MM.1S (cell line): ENCODE measurements around the gene AMFR.

Experiments used
- DNase-seq: peaks from one replicate; pipeline ENCODE4 v3.0.0-alpha.2; 2015
- H2AFZ ChIP-seq: fragments of 300-600 bp; sonication (generic); 2 replicates; pipeline ENCODE4 v1.6.0; 2016; ENCODE audit warnings: antibody characterized with exemption, low read length
- H3F3A ChIP-seq: fragments of 300-600 bp; sonication (generic); 2 replicates; pipeline ENCODE4 v1.6.1; 2016; ENCODE audit warnings: mild to moderate bottlenecking, antibody characterized with exemption, low read length, moderate library complexity, mixed read lengths; ENCODE audit not compliant: insufficient read depth
- H3K27ac ChIP-seq: fragments of 300-600 bp; sonication (generic); 2 replicates; pipeline ENCODE4 v1.5.1; 2016; ENCODE audit warnings: mild to moderate bottlenecking, low read length
- H3K27me3 ChIP-seq: fragments of 300-600 bp; sonication (generic); replicated peaks from 2 replicates; pipeline ENCODE4 v1.6.0; 2016; ENCODE audit warnings: low read length; ENCODE audit not compliant: insufficient read depth
- H3K36me3 ChIP-seq: fragments of 300-600 bp; sonication (generic); replicated peaks from 2 replicates; pipeline ENCODE4 v1.6.1; 2016; ENCODE audit warnings: mild to moderate bottlenecking, low read length, mixed read lengths; ENCODE audit not compliant: insufficient read depth
- H3K4me1 ChIP-seq: fragments of 300-600 bp; sonication (generic); 2 replicates; pipeline ENCODE4 v1.6.1; 2016; ENCODE audit warnings: low read length, mixed read lengths
- H3K4me2 ChIP-seq: fragments of 300-600 bp; sonication (generic); 2 replicates; pipeline ENCODE4 v1.6.0; 2016; ENCODE audit warnings: low read depth, low read length
- H3K4me3 ChIP-seq: fragments of 300-600 bp; sonication (generic); 2 replicates; pipeline ENCODE4 v1.5.1; 2016; ENCODE audit warnings: low read length, mixed read lengths
- H3K79me2 ChIP-seq: fragments of 300-600 bp; sonication (generic); 2 replicates; pipeline ENCODE4 v1.6.1; 2016; ENCODE audit warnings: mixed run types, low read length, mixed read lengths
- H3K9ac ChIP-seq: fragments of 300-600 bp; sonication (generic); 2 replicates; pipeline ENCODE4 v1.6.1; 2016; ENCODE audit warnings: low read length, mixed read lengths
- H3K9me2 ChIP-seq: fragments of 300-600 bp; sonication (generic); replicated peaks from 2 replicates; pipeline ENCODE4 v1.6.1; 2016; ENCODE audit warnings: mild to moderate bottlenecking, low read length, mixed read lengths; ENCODE audit not compliant: insufficient read depth
- H3K9me3 ChIP-seq: fragments of 300-600 bp; sonication (generic); replicated peaks from 2 replicates; pipeline ENCODE4 v1.6.1; 2016; ENCODE audit warnings: mild to moderate bottlenecking, low read length, mixed read lengths; ENCODE audit not compliant: insufficient read depth
- H4K20me1 ChIP-seq: fragments of 300-600 bp; sonication (generic); 2 replicates; pipeline ENCODE4 v1.6.1; 2016; ENCODE audit warnings: mild to moderate bottlenecking, low read length, moderate library complexity, mixed read lengths; ENCODE audit not compliant: insufficient read depth
- CTCF ChIP-seq: fragments of 300-600 bp; sonication (generic); IDR thresholded peaks from 2 replicates; pipeline ENCODE4 v1.5.1; 2016; ENCODE audit warnings: antibody characterized with exemption, low read length, mixed read lengths
- EZH2 ChIP-seq: fragments of 300-600 bp; sonication (generic); optimal IDR thresholded peaks from 2 replicates; pipeline ENCODE3; 2017; ENCODE audit warnings: low read depth, mild to moderate bottlenecking, antibody characterized with exemption, low read length, mixed read lengths
- EZH2phosphoT487 ChIP-seq: fragments of 300-600 bp; sonication (generic); IDR thresholded peaks from 2 replicates; pipeline ENCODE4 v1.6.1; 2018; ENCODE audit warnings: antibody characterized with exemption, low read length

The AMFR gene

GRCh38 chr16:56317998-56318826 lies 107.1 kb downstream of the AMFR start:
- Histone ChIP-seq H3F3A (no peaks in the 10 kb centered on the region), H4K20me1 (no peaks in the 10 kb centered on the region), H3K27me3 (no peaks in the 10 kb centered on the region), H3K4me3 (peak overlapping the region; percentile 39; the same call in 1 of the 2 replicates), H3K9me2 (no peaks in the 10 kb centered on the region), H3K9me3 (no peaks in the 10 kb centered on the region), H3K4me2 (peak overlapping the region; percentile 75), H3K4me1 (no peaks in the 10 kb centered on the region), H3K27ac (no peak overlapping the region), H3K9ac (no peak overlapping the region; the same call in 1 of the 2 replicates), H3K36me3 (no peaks in the 10 kb centered on the region), H3K79me2 (no peaks in the 10 kb centered on the region), H2AFZ (peak overlapping the region; percentile 83)
- peak; percentile 58 for DNase-seq
- peak; percentile 89 for TF ChIP-seq CTCF
- no peak for TF ChIP-seq EZH2
- no peak for TF ChIP-seq EZH2phosphoT487

DNA sequence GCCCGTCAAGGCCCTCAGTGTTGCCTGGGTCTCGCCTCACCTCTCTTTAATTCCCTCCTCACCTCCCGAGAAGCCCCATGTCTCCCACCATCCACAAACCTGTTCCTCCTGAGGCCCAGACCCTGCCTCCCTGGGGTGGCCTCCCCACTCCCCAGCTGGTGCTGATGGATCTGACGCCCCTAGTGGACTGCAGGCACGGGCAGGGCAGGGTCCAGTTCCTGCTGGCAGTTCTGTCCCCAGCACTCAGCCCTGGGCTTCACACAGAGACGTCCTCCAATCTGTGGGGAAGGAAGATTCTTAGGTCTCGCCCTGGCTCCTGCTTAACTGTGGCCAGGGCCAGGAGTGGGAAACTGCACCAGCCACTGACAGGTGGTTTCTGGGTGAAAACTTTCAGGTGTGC lies 108.8 kb downstream of the AMFR start:
- Histone ChIP-seq H2AFZ (no peak overlapping the region), H3K4me2 (no peak overlapping the region), H3K4me1 (no peaks in the 10 kb centered on the region), H3K9me3 (no peaks in the 10 kb centered on the region), H3K9ac (no peak overlapping the region), H3F3A (no peaks in the 10 kb centered on the region), H3K4me3 (no peak overlapping the region), H3K9me2 (no peaks in the 10 kb centered on the region), H3K27ac (no peak overlapping the region), H3K27me3 (no peaks in the 10 kb centered on the region), H3K79me2 (no peaks in the 10 kb centered on the region), H4K20me1 (no peaks in the 10 kb centered on the region), H3K36me3 (no peaks in the 10 kb centered on the region)
- no peak for DNase-seq
- TF ChIP-seq EZH2 (no peak), EZH2phosphoT487 (no peak), CTCF (no peak)

DNA sequence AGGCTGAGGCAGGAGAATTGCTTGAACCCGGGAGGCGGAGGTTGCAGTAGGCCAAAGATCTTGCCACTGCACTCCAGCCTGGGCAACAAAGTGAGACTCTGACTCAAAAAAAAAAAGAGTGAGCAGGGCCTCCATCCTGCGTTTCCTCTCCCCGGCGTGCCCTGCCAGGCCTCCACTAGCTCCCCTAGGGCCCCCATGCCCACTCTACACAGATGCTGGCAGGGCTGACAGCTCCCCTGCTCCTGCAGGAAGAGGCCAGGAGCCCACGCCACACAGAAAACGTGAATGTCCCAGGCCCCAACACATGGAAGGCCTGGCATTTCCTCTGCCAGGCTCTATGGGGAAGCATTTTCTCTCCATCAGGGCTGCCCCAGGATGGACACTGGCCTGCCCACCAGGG lies 109.4 kb downstream of the AMFR start:
- Histone ChIP-seq H3K27ac (no peak overlapping the region), H3K4me3 (no peak overlapping the region), H3K4me2 (no peak overlapping the region), H4K20me1 (no peaks in the 10 kb centered on the region), H3K9me3 (no peaks in the 10 kb centered on the region), H3K9ac (no peak overlapping the region), H3K36me3 (no peaks in the 10 kb centered on the region), H3K9me2 (no peaks in the 10 kb centered on the region), H3K79me2 (no peaks in the 10 kb centered on the region), H3F3A (no peaks in the 10 kb centered on the region), H2AFZ (no peak overlapping the region), H3K27me3 (no peaks in the 10 kb centered on the region), H3K4me1 (no peaks in the 10 kb centered on the region)
- DNase-seq = no peak
- no peak for TF ChIP-seq EZH2phosphoT487
- TF ChIP-seq EZH2 = no peak
- no peak for TF ChIP-seq CTCF
